Neural progenitor cell (in vitro differentiated cells): ENCODE results near the gene F10.

Experiments
- EZH2 ChIP-seq: fragments of 200-600 bp; sonication (generic); IDR thresholded peaks from 2 replicates; pipeline ENCODE4 v1.6.1; 2017; ENCODE audit warnings: antibody characterized with exemption, mild to moderate bottlenecking, moderate library complexity
- TF ChIP-seq, protein P1 (sequence below): fragments of 200-600 bp; sonication (generic); IDR thresholded peaks from 2 replicates; pipeline ENCODE4 v1.5.1; 2017; ENCODE audit warnings: antibody characterized with exemption, mild to moderate bottlenecking

DNA sequence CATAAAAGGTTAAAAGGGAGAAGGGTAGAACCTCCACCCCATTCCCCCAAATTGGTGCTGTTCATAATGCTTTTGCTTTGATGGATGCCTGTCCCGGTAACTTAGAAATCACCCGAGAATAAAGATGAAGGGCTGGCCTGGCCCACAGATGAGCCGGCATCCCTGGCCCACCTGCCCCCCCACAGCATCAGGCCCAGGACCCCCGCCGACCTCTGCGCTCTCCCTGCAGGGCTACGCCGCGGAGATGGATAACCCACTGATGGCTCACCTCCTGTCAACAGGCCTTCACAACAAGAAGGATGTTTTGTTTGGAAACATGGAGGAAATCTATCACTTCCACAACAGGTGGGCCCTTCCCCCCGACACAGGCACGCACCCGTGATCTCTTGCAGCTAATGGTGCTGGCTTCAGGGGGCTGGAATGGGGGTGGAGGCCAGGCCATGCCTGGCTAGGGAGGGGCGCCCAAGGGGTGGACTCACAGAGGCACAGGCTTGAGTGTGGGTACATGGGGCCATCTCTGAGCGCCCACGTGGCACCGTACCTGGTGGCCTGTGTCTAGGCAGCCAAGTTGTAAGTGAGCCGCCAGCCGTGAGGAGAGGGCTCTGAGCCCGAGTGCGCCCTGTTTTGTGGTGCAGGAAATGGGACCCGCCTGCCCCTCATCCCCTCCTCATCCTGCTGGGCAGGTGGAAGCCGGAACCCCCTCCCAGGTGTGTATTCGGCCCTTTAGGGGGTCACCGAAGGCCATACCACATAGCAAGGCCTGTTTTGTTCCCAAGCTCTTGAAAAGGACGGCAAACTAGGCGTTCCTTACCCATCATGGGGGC is 40.2 kb upstream of the F10 start:
- TF ChIP-seq, protein P1, sequence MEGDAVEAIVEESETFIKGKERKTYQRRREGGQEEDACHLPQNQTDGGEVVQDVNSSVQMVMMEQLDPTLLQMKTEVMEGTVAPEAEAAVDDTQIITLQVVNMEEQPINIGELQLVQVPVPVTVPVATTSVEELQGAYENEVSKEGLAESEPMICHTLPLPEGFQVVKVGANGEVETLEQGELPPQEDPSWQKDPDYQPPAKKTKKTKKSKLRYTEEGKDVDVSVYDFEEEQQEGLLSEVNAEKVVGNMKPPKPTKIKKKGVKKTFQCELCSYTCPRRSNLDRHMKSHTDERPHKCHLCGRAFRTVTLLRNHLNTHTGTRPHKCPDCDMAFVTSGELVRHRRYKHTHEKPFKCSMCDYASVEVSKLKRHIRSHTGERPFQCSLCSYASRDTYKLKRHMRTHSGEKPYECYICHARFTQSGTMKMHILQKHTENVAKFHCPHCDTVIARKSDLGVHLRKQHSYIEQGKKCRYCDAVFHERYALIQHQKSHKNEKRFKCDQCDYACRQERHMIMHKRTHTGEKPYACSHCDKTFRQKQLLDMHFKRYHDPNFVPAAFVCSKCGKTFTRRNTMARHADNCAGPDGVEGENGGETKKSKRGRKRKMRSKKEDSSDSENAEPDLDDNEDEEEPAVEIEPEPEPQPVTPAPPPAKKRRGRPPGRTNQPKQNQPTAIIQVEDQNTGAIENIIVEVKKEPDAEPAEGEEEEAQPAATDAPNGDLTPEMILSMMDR, result no peak
- no peak for TF ChIP-seq EZH2
